HUES64 (cell line): Measurements from ENCODE around the gene S100A5. TPM values are rescaled to one million over a fixed set of nuclear protein-coding genes. Genes with fewer than 3 reads are reported as not detected.
A peak's percentile ranks its signal among the peaks of the same experiment; 100 is the strongest.
"Not testable (repeated sequence)": the region's sequence is repeated elsewhere in the genome, so short reads cannot be mapped to it uniquely, and the experiment has no call there.

Experiments
- H3K27ac ChIP-seq: 2 replicates; pipeline ENCODE4 v1.7.0; 2013; ENCODE audit warnings: low read depth, low read length, inconsistent platforms
- H3K27me3 ChIP-seq: 2 replicates; pipeline ENCODE4 v1.6.1; 2013; ENCODE audit warnings: mild to moderate bottlenecking, low read length; ENCODE audit not compliant: insufficient read depth
- H3K36me3 ChIP-seq: 2 replicates; pipeline ENCODE4 v1.6.1; 2013; ENCODE audit warnings: mild to moderate bottlenecking, low read length; ENCODE audit not compliant: insufficient read depth
- H3K4me1 ChIP-seq: 2 replicates; pipeline ENCODE4 v1.6.1; 2013; ENCODE audit warnings: mild to moderate bottlenecking, low read length, moderate library complexity; ENCODE audit not compliant: insufficient read depth
- H3K4me3 ChIP-seq: 2 replicates; pipeline ENCODE4 v1.5.1; 2013; ENCODE audit warnings: mild to moderate bottlenecking, low read length, moderate library complexity
- H3K9ac ChIP-seq: 2 replicates; pipeline ENCODE4 v1.6.1; 2013; ENCODE audit warnings: mild to moderate bottlenecking, low read depth, low read length
- H3K9me3 ChIP-seq: 2 replicates; pipeline ENCODE4 v1.6.1; 2013; ENCODE audit warnings: low read depth, low read length; ENCODE audit not compliant: insufficient read depth
- WGBS: fragments of 150-250, 120-280 bp; methylation state at CpG from one replicate; pipeline ENCODE4 v1.1.7; 2013; ENCODE audit warnings: missing lambda C conversion rate; 5-methylcytosine and 5-hydroxymethylcytosine counted together
- polyA plus RNA-seq, 2 experiments: library from polyadenylated mRNA; stranded (reverse); fragments of 50-300 nt; gene quantifications; one replicate each; pipeline ENCODE4 v1.2.3, GENCODE V29; 2013

S100A5 gene, protein sequence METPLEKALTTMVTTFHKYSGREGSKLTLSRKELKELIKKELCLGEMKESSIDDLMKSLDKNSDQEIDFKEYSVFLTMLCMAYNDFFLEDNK
- not detected for polyA plus RNA-seq (2013, experiment 1 of 2)
- polyA plus RNA-seq (2013, experiment 2 of 2) = not detected

DNA sequence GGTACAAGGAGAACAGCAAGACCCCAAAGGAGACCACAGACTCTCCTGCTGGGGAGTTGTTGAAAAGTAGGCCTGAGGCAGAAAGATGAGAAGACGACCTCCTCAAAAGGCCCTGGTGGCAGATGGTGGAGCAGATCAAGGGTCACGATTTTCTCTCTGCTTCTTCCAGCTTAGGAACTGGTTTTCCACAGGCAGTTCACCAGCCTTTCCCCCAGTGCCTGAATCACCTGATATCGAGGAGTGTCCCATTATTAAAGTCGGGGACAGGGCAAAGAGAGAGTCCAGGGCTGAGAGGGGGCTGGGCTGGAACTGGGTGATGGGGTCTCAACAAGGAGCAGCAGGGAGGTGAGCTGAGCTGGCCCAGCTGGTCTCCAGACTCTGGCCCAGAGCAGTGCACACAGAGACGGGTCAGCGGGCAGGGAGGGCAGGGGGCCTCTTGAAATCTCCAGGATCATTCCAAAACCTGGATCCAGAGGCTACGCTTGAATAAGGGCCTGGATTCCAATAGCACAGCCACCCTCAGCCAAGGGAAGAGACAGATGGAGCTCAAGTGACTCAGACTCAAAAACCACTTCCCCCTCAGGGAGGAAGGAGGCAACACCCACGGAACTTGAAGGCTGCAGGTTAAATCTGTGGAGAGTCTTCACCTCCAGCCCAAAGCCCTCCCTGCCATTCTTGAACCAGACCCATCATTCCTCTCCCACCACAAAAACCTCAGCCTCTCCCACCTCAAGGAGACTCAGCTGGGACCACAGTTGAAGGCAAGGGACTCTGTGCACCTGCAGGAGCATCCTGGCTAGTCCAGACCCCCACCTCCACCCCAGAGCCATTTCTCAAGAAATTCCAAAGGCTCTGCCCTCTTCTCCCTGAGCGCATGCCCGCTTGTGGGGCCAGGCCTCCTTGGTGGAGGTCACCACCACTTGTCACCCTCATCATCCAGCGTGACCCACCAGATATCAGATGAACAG is at the start of gene S100A5:
Gene S100A5 (minus strand): TSS at position 541 of the 968 bp plus-strand sequence. CDS start 743 bp downstream, outside the sequence.
- H3K36me3 ChIP-seq = no peaks in the 10 kb centered on the region; the same call in 1 of the 2 replicates
- no peaks in the 10 kb centered on the region for H3K9me3 ChIP-seq
- H3K4me3 ChIP-seq = no peak within 1 kb of the TSS
- no peak within 1 kb of the TSS for H3K9ac ChIP-seq
- H3K27me3 ChIP-seq = peaks cover 6% of the 10 kb centered on the region; the same call in 1 of the 2 replicates
- peaks cover 26% of the 10 kb centered on the region for H3K4me1 ChIP-seq
- 85% methylated on average over 11 of the region's 11 CpGs for WGBS
- H3K27ac ChIP-seq = no peak within 1 kb of the TSS

DNA sequence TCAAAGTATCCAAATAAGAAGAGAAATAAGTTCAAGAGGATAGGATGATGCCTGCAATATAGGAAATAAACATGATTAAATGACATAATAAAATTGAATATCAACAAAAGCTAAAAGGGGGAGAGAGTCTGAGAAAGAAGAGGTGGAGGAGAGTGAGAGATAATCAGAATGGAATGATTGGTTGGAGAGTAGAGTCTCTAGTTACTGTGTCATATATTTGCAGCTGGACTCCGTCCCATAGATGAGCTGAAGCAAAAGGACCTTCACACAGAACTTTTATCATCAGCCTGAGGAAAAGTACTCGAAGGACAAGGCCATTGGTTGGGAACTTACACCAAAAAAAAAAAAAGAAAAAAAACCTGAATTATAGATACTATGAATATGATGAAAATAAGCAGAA is 47.7 kb upstream of the S100A5 start:
- H3K4me1 ChIP-seq = peaks cover 5% of the 10 kb centered on the region; the same call in 1 of the 2 replicates
- no peak overlapping the region for H3K4me3 ChIP-seq
- H3K27ac ChIP-seq = no peak overlapping the region
- no peaks in the 10 kb centered on the region for H3K9me3 ChIP-seq
- H3K27me3 ChIP-seq = no peaks in the 10 kb centered on the region
- H3K9ac ChIP-seq = no peak overlapping the region
- no peaks in the 10 kb centered on the region for H3K36me3 ChIP-seq
- WGBS = 86% methylated on average over 1 of the region's 2 CpGs

DNA sequence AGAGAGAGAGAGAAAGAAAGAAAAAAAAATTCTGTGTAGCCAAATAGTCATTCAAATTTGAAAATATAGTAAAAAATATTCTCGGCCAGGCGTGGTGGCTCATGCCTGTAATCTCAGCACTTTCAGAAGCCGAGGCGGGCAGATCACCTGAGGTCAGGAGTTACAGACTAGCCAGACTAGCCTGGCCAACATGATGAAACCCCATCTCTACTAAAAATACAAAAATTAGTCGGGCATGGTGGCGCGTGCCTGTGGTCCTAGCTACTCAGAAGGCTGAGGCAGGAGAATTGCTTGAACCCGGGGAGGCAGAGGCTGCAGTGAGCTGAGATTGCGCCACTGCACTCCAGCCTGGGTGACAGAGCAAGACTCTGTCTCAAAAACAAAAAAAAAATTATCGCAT is 47.3 kb upstream of the S100A5 start:
- WGBS = 94% methylated on average over 9 of the region's 10 CpGs
- not testable (repeated sequence) for H3K27ac ChIP-seq, H3K4me1 ChIP-seq, H3K4me3 ChIP-seq, H3K27me3 ChIP-seq, H3K9ac ChIP-seq, H3K36me3 ChIP-seq, H3K9me3 ChIP-seq

DNA sequence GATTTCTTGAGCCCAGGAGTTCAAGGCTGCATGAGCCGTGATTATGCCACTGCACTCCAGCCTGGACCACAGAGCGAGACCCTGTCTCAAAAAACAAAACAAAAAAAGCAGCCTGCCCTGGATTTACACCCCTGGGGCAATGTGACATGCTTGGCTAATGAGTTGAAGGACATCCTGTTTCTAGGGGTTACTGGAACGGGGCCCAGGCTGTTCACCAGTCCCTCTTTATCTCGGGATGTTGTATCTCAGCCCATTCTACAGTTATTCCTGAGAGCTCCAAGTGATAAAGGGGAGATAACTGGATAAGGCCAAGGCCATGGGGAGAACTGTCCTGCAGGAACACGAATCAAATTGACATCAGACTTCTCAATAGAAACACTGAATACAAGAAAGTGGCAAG is 46.6 kb upstream of the S100A5 start:
- Histone ChIP-seq H3K27ac (no peak overlapping the region), H3K4me3 (no peak overlapping the region), H3K27me3 (no peaks in the 10 kb centered on the region), H3K4me1 (peaks cover 5% of the 10 kb centered on the region; the same call in 1 of the 2 replicates), H3K36me3 (no peaks in the 10 kb centered on the region), H3K9me3 (no peaks in the 10 kb centered on the region), H3K9ac (no peak overlapping the region)
- 89% methylated on average over 4 of the region's 5 CpGs for WGBS

- no peak overlapping the region for H3K27ac ChIP-seq
- H3K9me3 ChIP-seq = no peaks in the 10 kb centered on the region
- no peak overlapping the region for H3K4me3 ChIP-seq
- H3K9ac ChIP-seq = no peak overlapping the region
- H3K4me1 ChIP-seq = peaks cover 5% of the 10 kb centered on the region; the same call in 1 of the 2 replicates
- H3K27me3 ChIP-seq = no peaks in the 10 kb centered on the region
- no peaks in the 10 kb centered on the region for H3K36me3 ChIP-seq
- 78% methylated on average over 1 of the region's 1 CpG for WGBS
Observed at GRCh38 chr1:153586347-153586746, 45.6 kb upstream of the S100A5 start.

GRCh38 chr1:153585006-153585405 is 44.3 kb upstream of the S100A5 start:
- Histone ChIP-seq H3K27ac (no peak overlapping the region), H3K4me3 (no peak overlapping the region), H3K9me3 (no peaks in the 10 kb centered on the region), H3K27me3 (no peaks in the 10 kb centered on the region), H3K36me3 (no peaks in the 10 kb centered on the region), H3K4me1 (peaks cover 5% of the 10 kb centered on the region; the same call in 1 of the 2 replicates), H3K9ac (no peak overlapping the region)
- WGBS = 85% methylated on average over 1 of the region's 1 CpG

DNA sequence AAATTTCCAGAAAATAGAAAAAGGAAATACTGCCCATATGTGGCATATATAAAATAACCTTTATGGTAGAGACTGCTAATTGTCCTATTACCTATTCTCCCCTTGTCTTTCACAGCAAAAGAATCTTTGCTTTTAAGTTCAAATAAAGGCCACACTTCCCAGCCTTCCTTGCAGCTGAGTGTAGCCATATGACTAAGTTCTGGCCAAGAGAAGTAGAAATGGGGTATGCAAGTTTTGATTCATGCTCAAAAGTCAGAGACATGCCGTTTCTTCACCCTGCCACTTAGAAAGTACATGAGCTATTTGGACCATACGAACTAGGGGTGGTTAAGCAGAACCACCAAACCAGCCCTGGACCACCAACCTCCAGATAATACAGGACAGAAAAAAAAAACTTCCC is 43.2 kb upstream of the S100A5 start:
- WGBS = 89% methylated on average over 2 of the region's 2 CpGs
- Histone ChIP-seq H3K4me3 (no peak overlapping the region), H3K4me1 (peaks cover 7% of the 10 kb centered on the region; the same call in 1 of the 2 replicates), H3K27ac (no peak overlapping the region), H3K9me3 (no peaks in the 10 kb centered on the region), H3K36me3 (no peaks in the 10 kb centered on the region), H3K9ac (no peak overlapping the region), H3K27me3 (no peaks in the 10 kb centered on the region)

- not testable (repeated sequence) for H3K9me3 ChIP-seq, H3K36me3 ChIP-seq, H3K4me3 ChIP-seq, H3K9ac ChIP-seq, H3K27ac ChIP-seq, H3K27me3 ChIP-seq
- peaks cover 12% of the 10 kb centered on the region; the same call in 1 of the 2 replicates for H3K4me1 ChIP-seq
- WGBS = 63% methylated on average over 1 of the region's 3 CpGs
Observed at GRCh38 chr1:153583514-153583913, 42.8 kb upstream of the S100A5 start.

DNA sequence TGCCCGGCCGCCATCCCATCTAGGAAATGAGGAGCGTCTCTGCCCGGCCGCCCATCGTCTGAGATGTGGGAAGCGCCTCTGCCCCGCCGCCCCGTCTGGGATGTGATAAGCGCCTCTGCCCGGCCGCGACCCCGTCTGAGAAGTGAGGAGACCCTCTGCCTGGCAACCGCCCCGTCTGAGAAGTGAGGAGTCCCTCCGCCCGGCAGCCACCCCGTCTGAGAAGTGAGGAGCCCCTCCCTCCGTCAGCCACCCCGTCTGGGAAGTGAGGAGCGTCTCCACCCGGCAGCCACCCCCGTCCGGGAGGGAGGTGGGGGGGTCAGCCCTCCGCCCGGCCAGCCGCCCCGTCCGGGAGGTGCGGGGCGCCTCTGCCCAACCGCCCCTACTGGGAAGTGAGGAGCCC is 42.1 kb upstream of the S100A5 start:
- H3K27me3 ChIP-seq, H3K27ac ChIP-seq, H3K36me3 ChIP-seq, H3K9ac ChIP-seq, H3K4me3 ChIP-seq, H3K9me3 ChIP-seq: not testable (repeated sequence)
- peaks cover 19% of the 10 kb centered on the region; the same call in 1 of the 2 replicates for H3K4me1 ChIP-seq
- 97% methylated on average over 34 of the region's 34 CpGs for WGBS

DNA sequence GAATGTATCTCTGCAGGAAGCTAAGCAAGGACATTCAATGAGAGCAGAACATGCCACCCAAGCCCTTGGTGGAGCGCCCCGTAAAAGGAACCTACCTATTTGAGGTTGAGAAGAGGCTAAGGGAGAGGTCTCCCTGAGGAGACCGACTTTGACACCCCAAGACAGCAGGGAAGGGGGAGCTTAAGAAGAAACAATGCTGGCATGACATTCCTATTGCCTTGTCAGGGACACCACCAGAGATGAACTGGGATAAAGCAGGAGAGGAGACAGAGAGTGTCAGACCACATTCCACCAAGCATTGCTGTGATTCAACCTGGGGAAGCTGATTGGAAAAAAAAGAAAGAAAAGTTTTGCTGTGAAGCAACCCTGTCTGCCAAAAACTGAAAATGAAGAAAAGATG is 38.2 kb upstream of the S100A5 start:
- Histone ChIP-seq H3K27me3 (no peaks in the 10 kb centered on the region), H3K9ac (no peak overlapping the region), H3K4me1 (peaks cover 18% of the 10 kb centered on the region; the same call in 1 of the 2 replicates), H3K4me3 (no peak overlapping the region), H3K9me3 (peaks cover 3% of the 10 kb centered on the region; the same call in 1 of the 2 replicates), H3K27ac (peak overlapping the region; percentile 39; the same call in 1 of the 2 replicates), H3K36me3 (no peaks in the 10 kb centered on the region)
- 86% methylated on average over 3 of the region's 3 CpGs for WGBS

DNA sequence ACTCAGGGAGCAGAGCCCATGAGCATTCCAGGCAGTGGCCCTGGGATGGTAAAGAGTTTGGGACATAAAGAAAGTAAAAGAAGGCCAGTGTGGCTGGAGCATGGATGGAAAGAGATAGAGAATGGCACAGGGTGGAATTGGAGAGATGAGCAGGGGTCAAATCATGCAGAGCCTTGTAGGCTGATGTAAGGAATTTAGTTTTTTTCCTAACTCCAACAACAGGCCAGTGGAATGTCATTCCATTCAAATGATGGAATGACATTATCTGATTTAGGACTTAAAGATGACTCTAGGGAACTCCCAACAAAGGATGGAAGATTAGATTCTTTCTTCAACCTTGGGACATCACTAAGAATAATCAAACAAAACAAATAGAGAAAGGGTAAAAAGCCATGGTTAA is 37.8 kb upstream of the S100A5 start:
- Histone ChIP-seq H3K4me3 (no peak overlapping the region), H3K9me3 (peaks cover 3% of the 10 kb centered on the region; the same call in 1 of the 2 replicates), H3K4me1 (peaks cover 16% of the 10 kb centered on the region; the same call in 1 of the 2 replicates), H3K9ac (no peak overlapping the region), H3K36me3 (no peaks in the 10 kb centered on the region), H3K27me3 (no peaks in the 10 kb centered on the region), H3K27ac (no peak overlapping the region; the same call in 1 of the 2 replicates)
